MCF 10A (cell line): Measurements from ENCODE around the gene EHBP1L1. TPM values are rescaled to one million over a fixed set of nuclear protein-coding genes. Genes with fewer than 3 reads are reported as not detected.

Experiments used
- BruUV-seq: library from RNA; stranded (reverse); fragments of 400-500 nt; replicated peaks from 2 replicates; lab custom pipeline; 2021; lab: Mats Ljungman, UMichigan
- CTCF ChIA-PET: fragments of 300-600 bp; sonication (Branson Sonifier 250); formaldehyde crosslinking; extraction: SDS; loops from one replicate; lab custom pipeline; 2021; ENCODE audit warnings: antibody characterized with exemption, inconsistent platforms; lab: Yijun Ruan, JAX
- POLR2A ChIA-PET: fragments of 300-600, 350-650 bp; sonication (Branson Sonifier 250); formaldehyde crosslinking; extraction: SDS; loops from one replicate; lab custom pipeline; 2020; ENCODE audit warnings: antibody characterized with exemption, inconsistent platforms; lab: Yijun Ruan, JAX
- DNase-seq: peaks from one replicate; pipeline ENCODE4 v3.0.0-alpha.2; 2018; ENCODE audit not compliant: unreplicated experiment
- H3K27ac Mint-ChIP-seq: one replicate; pipeline ENCODE4 v1.8.0; 2022; ENCODE audit warnings: mild to moderate bottlenecking, low read depth, mixed read lengths; ENCODE audit not compliant: unreplicated experiment
- H3K27me3 Mint-ChIP-seq: one replicate; pipeline ENCODE4 v1.8.0; 2022; ENCODE audit warnings: mixed read lengths; ENCODE audit not compliant: insufficient read depth, unreplicated experiment
- H3K36me3 Mint-ChIP-seq: one replicate; pipeline ENCODE4 v1.8.0; 2022; ENCODE audit warnings: mild to moderate bottlenecking, moderate library complexity, mixed read lengths; ENCODE audit not compliant: insufficient read depth, unreplicated experiment
- H3K4me1 Mint-ChIP-seq: one replicate; pipeline ENCODE4 v1.8.0; 2022; ENCODE audit warnings: mixed read lengths; ENCODE audit not compliant: insufficient read depth, unreplicated experiment
- H3K4me3 Mint-ChIP-seq: one replicate; pipeline ENCODE4 v1.8.0; 2022; ENCODE audit warnings: mild to moderate bottlenecking, moderate library complexity, mixed read lengths; ENCODE audit not compliant: unreplicated experiment
- H3K9me3 Mint-ChIP-seq: one replicate; pipeline ENCODE4 v1.8.0; 2022; ENCODE audit warnings: mixed read lengths; ENCODE audit not compliant: unreplicated experiment
- intact Hi-C: fragments of 100-400 bp; cut with micrococcal nuclease; formaldehyde crosslinking; loops from 2 replicates; pipeline ENCODE4 v1.14.1; 2022
- total RNA-seq: library from RNA; stranded (reverse); gene quantifications from 2 replicates; pipeline ENCODE4 v1.2.3, GENCODE V29; 2022
- TF ChIP-seq, protein P1 (sequence below): fragments of 200-600 bp; IDR thresholded peaks from one replicate; pipeline ENCODE4 v1.8.0; 2022; ENCODE audit warnings: antibody characterized with exemption, mild to moderate bottlenecking; ENCODE audit not compliant: unreplicated experiment

The EHBP1L1 gene
- total RNA-seq, 1 experiment from 2014 or later, result 31.3 TPM

GRCh38 chr11:65558002-65558929 is 17.6 kb upstream of the EHBP1L1 start, which contains the start of gene LTBP3:
Gene LTBP3 (minus strand): TSS chr11:65558359. CDS start chr11:65557959, 400 bp downstream.
- Mint-ChIP-seq H3K4me3 (peak within 1 kb of the TSS; percentile 66), H3K36me3 (no peaks in the 10 kb centered on the region), H3K27ac (no peak within 1 kb of the TSS), H3K9me3 (no peaks in the 10 kb centered on the region), H3K27me3 (no peaks in the 10 kb centered on the region), H3K4me1 (peaks cover 47% of the 10 kb centered on the region)
- peak; percentile 87 for DNase-seq
- POLR2A ChIA-PET, result interaction anchor here (0.6 to 3.2 kb wide), 7 partner anchors 12 to 621 kb away, joined by 3 to 23 read pairs (median 4); partner anchors contain the start of genes EHBP1L1, MALAT1, PCNX3 and ZNRD2
- no TSS peak for BruUV-seq
- intact Hi-C loops, result no loop called here
- TF ChIP-seq, protein P1, sequence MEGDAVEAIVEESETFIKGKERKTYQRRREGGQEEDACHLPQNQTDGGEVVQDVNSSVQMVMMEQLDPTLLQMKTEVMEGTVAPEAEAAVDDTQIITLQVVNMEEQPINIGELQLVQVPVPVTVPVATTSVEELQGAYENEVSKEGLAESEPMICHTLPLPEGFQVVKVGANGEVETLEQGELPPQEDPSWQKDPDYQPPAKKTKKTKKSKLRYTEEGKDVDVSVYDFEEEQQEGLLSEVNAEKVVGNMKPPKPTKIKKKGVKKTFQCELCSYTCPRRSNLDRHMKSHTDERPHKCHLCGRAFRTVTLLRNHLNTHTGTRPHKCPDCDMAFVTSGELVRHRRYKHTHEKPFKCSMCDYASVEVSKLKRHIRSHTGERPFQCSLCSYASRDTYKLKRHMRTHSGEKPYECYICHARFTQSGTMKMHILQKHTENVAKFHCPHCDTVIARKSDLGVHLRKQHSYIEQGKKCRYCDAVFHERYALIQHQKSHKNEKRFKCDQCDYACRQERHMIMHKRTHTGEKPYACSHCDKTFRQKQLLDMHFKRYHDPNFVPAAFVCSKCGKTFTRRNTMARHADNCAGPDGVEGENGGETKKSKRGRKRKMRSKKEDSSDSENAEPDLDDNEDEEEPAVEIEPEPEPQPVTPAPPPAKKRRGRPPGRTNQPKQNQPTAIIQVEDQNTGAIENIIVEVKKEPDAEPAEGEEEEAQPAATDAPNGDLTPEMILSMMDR, result no peak
- CTCF ChIA-PET, result interaction anchor here (0.6 to 5.5 kb wide), 3 partner anchors 9 to 52 kb away, joined by 3 to 35 read pairs (median 3); partner anchors contain the start of gene FAM89B

DNA sequence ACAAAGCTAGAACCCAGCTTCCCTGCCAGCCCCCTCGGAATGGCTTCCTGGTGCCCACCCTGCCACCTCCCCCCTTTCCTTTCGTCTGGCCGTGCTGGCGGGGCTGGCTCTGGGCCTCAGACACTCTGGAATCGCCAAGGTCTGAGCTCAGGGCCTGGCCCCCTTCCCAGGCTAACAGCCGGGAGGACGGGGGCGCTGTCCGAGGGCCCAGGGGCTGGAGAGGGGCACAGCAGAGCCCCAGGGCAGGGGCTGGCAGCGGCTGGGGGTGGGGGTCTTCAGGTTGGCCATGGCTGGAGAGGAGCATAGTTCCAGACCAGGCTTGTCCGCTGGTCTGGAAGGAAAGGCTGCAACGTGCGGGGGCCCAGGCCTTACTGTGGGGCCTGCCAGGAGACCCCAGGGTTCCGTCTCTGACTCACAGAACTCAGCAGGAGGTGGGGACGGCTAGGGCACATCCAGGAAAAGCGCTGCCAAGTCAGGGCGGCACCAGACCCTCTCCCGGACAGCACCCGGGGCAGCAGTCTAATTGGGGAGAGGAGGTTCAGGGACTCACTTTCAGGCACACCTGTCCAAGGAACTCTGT is 16.8 kb upstream of the EHBP1L1 start:
- TF ChIP-seq, protein P1, result no peak
- intact Hi-C loops, result no loop called here
- POLR2A ChIA-PET, result interaction anchor here (0.6 to 3.2 kb wide), 11 partner anchors 11 to 620 kb away, joined by 3 to 24 read pairs (median 5); partner anchors contain the start of genes EHBP1L1, FAM89B, MALAT1 and PCNX3
- Mint-ChIP-seq H3K4me1 (peaks cover 47% of the 10 kb centered on the region), H3K36me3 (no peaks in the 10 kb centered on the region), H3K9me3 (no peaks in the 10 kb centered on the region), H3K27me3 (no peaks in the 10 kb centered on the region), H3K4me3 (peak overlapping the region; percentile 66), H3K27ac (no peak overlapping the region)
- peak; percentile 51 for DNase-seq
- BruUV-seq, result no TSS peak
- CTCF ChIA-PET, result interaction anchor here (0.6 to 5.5 kb wide), 3 partner anchors 7 to 13 kb away, joined by 3 to 35 read pairs (median 10); partner anchors contain the start of gene FAM89B

- no peaks in the 10 kb centered on the region for H3K27me3 Mint-ChIP-seq
- no TSS peak for BruUV-seq
- no peak overlapping the region for H3K27ac Mint-ChIP-seq
- TF ChIP-seq, protein P1, result no peak
- no peaks in the 10 kb centered on the region for H3K36me3 Mint-ChIP-seq
- CTCF ChIA-PET, result interaction anchor here (2.5 to 5.5 kb wide), 3 partner anchors 8 to 19 kb away, joined by 10 to 35 read pairs (median 17); partner anchors contain the start of gene FAM89B
- intact Hi-C loops, result no loop called here
- no peak overlapping the region for H3K4me3 Mint-ChIP-seq
- no peaks in the 10 kb centered on the region for H3K9me3 Mint-ChIP-seq
- no peak for DNase-seq
- POLR2A ChIA-PET, result interaction anchor here (0.5 to 3.2 kb wide), 11 partner anchors 10 to 258 kb away, joined by 3 to 24 read pairs (median 5); partner anchors contain the start of genes EHBP1L1, FAM89B, MALAT1 and PCNX3
- H3K4me1 Mint-ChIP-seq, result peaks cover 47% of the 10 kb centered on the region
Observed at GRCh38 chr11:65559535-65559934, 16.3 kb upstream of the EHBP1L1 start.
